Coronary artery (tissue), 2 donors: ENCODE data around the gene PIH1D1.
"Not testable (repeated sequence)": the region's sequence is repeated elsewhere in the genome, so short reads cannot be mapped to it uniquely, and the experiment has no call there.

Source experiments
- DNase-seq: peaks from one replicate; pipeline ENCODE4 v3.0.0-alpha.2; 2017; ENCODE audit warnings: low spot score
- H3K27ac ChIP-seq, 2 donors: fragments of 200-600 bp; sonication (generic); one replicate each; pipeline ENCODE4 v1.5.1; 2016 to 2019
- H3K4me3 ChIP-seq: fragments of 200-600 bp; sonication (generic); 2 replicates; pipeline ENCODE4 v1.5.1; 2016; ENCODE audit warnings: mild to moderate bottlenecking, moderate library complexity
- TF ChIP-seq, protein P1 (sequence below): fragments of 200-600 bp; sonication (generic); IDR thresholded peaks from one replicate; pipeline ENCODE4 v1.5.1; 2019; ENCODE audit warnings: antibody characterized with exemption

The PIH1D1 gene

DNA sequence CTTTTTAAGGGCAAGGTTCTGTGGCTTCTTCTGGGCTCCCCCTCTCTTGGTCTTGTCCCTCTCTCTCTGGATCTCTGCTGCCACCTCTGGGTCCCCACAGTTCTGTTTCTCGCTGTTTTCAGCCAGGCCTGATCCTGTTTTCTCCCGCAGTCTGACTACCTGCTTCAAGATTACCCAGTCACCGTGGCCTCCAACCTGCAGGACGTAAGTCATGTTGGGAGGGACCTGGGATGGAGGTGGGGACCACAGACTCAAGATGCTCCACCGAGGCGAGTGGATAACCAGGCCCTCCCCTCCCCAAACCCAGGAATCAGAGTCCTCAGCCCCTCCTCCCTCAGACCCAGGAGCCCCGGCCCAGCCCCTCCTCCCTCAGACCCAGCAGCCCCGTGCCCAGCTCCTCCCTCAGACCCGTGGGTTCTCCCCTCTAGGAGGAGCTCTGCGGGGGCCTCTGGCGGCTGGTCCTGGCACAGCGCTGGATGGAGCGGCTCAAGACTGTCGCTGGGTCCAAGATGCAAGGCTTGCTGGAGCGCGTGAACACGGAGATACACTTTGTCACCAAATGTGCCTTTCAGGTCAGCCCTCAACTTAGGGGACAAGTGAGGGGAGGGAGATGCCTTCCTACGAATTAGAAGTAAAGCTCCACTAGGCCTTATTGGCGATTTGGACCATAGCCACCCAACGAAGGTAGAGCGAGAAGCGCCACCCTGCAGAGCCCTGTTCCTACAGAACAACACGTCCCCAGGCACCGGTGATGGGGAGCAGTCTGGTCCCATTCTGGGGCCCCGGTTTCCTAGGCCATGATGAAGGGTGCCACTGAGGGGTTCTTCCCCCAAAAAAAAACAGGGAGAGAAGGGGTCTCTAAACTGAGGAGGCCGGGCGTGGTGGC lies 24.6 kb upstream of the PIH1D1 start:
- TF ChIP-seq, protein P1, sequence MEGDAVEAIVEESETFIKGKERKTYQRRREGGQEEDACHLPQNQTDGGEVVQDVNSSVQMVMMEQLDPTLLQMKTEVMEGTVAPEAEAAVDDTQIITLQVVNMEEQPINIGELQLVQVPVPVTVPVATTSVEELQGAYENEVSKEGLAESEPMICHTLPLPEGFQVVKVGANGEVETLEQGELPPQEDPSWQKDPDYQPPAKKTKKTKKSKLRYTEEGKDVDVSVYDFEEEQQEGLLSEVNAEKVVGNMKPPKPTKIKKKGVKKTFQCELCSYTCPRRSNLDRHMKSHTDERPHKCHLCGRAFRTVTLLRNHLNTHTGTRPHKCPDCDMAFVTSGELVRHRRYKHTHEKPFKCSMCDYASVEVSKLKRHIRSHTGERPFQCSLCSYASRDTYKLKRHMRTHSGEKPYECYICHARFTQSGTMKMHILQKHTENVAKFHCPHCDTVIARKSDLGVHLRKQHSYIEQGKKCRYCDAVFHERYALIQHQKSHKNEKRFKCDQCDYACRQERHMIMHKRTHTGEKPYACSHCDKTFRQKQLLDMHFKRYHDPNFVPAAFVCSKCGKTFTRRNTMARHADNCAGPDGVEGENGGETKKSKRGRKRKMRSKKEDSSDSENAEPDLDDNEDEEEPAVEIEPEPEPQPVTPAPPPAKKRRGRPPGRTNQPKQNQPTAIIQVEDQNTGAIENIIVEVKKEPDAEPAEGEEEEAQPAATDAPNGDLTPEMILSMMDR = peak; percentile 25
- H3K4me3 ChIP-seq = no peak overlapping the region
- H3K27ac ChIP-seq = peak overlapping the region in 1 of 2 donors; percentile 88
- DNase-seq = no peak

DNA sequence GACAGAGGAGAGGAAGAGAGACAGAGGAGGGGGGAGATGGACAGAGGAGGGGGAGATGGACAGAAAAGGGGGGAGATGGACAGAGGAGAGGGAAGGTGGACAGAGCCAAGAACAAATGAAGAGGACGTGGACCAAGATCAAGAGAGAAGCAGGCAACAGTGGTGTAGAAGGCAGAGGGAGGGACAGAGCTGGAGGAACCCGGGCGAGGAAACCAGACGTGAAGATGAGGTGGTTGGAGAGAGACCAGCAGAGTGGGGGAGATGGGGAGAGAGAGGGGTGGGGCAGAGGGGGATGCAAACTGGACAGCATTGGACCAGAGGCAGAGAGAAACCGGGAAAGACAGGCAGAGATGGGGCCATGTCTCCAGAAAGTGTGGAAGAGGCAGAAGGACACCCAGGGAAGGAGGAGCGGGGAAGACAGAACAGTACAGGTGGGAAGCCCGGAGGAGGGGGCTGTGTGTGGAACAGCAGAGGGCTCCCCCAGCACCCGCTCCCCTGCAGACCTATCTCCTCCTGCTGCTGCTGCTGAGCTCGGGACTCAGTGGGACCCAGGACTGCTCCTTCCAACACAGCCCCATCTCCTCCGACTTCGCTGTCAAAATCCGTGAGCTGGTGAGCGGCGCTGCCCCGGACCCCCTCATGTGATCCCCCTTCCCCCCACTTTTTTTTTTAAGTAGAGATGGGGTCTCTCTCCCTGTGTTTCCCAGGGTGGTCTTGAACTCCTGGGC lies 23.7 kb upstream of the PIH1D1 start:
- Histone ChIP-seq H3K4me3 (peak overlapping the region; percentile 85), H3K27ac (peak overlapping the region in 1 of 2 donors; percentile 88)
- TF ChIP-seq, protein P1 = no peak
- no peak for DNase-seq

DNA sequence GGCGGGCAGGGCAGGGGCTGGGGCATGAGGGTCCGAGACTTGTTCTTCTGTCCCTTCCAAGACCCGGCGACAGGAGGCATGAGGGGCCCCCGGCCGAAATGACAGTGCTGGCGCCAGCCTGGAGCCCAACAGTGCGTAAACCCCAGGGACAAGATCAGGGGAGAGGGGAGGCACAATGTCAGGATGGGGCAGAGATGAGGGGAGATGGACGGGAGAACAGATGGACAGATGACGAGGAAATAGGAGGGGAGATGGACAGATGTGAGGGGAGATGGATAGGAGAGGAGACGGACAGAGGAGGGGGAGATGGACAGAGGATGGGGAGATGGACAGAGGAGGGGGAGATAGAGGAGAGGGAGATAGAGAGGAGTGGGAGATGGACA lies 22.9 kb upstream of the PIH1D1 start:
- TF ChIP-seq, protein P1 = no peak
- no peak for DNase-seq
- peak overlapping the region; percentile 54 to 88 for H3K27ac ChIP-seq
- peak overlapping the region; percentile 85 for H3K4me3 ChIP-seq

DNA sequence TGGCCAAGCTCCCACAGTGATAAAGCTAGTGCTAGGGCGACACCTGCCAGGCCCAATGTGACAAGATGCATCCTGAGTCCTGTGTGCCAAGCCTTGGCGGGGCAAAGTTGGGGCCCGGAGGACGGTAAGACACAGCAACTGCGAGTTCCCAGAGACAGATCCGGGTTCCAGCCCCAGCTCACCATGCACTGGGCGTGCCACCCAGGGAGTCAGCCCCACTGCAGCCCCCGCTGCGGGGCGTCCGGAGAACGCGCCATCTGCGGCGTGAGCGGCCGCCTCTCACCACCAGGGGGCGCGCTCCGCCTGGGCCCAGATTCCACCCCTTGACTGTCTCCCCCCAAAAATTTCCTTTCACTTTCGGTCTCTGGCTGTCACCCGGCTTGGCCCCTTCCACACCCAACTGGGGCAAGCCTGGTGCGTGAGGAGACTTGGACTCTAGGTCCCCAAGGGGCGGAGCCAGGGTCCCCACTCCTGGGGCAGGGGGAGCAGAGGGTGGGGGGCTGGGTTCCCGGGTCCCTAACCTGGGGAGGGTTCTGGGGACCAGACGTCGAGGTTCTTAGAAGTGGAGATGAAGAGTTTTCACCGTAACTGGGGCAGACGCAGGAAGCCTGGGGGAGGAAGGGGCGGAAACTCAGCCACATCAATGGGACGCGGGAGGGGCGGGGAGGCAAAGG lies 22.4 kb upstream of the PIH1D1 start, which contains the start of gene FLT3LG:
Gene FLT3LG, plus strand, starts transcription at position 348 of the 674 bp plus-strand sequence. CDS start 425 bp downstream, outside the sequence.
- DNase-seq = peak; percentile 91
- H3K4me3 ChIP-seq = peak within 1 kb of the TSS; percentile 85
- H3K27ac ChIP-seq = peak within 1 kb of the TSS; percentile 54 to 88
- TF ChIP-seq, protein P1 = peak; percentile 99

DNA sequence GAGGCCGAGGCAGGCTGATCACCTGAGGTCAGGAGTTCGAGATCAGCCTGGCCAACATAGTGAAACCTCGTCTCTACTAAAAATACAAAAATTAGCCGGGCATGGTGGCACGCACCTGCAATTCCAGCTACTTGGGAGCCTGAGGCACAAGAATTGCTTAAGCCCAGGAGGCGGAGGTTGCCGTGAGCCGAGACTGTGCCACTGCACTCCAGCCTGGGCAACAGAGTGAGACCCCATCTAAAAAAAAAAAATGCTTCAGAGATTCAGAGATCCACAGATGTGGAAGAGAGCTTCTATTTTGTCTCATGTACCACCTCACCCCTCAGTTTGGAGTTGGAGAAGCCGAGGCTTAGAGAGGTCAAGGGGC lies 21.9 kb upstream of the PIH1D1 start:
- peak overlapping the region; percentile 54 to 88 for H3K27ac ChIP-seq
- H3K4me3 ChIP-seq = peak overlapping the region; percentile 85
- not testable (repeated sequence) for DNase-seq

DNA sequence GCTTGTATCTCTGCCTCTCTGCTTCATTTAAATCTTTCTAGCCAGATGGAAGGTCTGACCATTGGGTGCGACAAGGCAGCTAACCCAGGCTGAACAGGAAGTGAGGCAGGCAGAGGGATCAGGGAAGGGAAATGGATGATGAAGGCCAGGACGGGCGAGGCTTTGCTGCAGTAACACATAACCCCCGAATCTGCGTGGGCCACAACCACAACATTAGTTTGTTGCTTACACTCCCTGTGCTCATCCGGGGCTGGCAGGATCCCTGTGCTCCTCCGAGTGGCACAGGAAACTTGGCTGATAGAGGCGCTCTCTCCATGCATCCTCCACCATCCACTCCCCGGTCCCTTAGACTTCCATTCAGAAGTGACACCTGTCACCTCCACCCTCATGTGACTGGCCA lies 21.3 kb upstream of the PIH1D1 start:
- DNase-seq = no peak
- Histone ChIP-seq H3K27ac (no peak overlapping the region), H3K4me3 (no peak overlapping the region)
- TF ChIP-seq, protein P1 = no peak

DNA sequence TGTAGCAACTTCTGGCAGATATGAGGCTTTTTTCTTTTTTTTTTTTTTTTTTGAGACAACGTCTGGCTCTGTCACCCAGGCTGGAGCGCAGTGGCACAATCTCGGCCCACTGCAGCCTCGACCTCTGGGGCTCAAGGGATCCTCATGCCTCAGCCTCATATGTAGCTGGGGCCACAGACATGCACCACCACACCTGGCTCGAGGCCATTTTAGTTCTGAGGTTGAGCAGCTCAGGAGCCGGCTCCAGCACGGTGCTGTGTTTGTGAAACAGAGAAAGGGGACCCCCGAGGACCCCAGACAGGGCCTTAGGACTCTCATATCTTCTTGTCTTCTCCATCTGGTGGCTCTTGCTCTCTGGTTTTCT lies 19.0 kb upstream of the PIH1D1 start:
- TF ChIP-seq, protein P1 = no peak
- H3K27ac ChIP-seq = peak overlapping the region in 1 of 2 donors; percentile 16

More for the DNA sequence above, 19.0 kb upstream of the PIH1D1 start:
- no peak for DNase-seq
- H3K4me3 ChIP-seq = no peak overlapping the region
